Natural killer cell (primary cell): ENCODE measurements around the gene PRIM1. TPM values are rescaled to one million over a fixed set of nuclear protein-coding genes. Genes with fewer than 3 reads are reported as not detected.
"Not testable (repeated sequence)": the region's sequence is repeated elsewhere in the genome, so short reads cannot be mapped to it uniquely, and the experiment has no call there.

Source experiments
- ATAC-seq, 3 donors: fragments of 150-1000 bp in 2 of 3; fragments of 200-7000 bp in 1 of 3; cut with Tn5 transposase; 1 replicate in 1 of 3; 2 replicates in 2 of 3; pipeline ENCODE4 v1.10.0; 2021; ENCODE audit warnings: mild to moderate bottlenecking in 2 of 3, moderate library complexity in 2 of 3
- DNase-seq, 2 donors: peaks; one replicate each; pipeline versions ENCODE4 v3.0.0 to v3.0.0-alpha.2; 2013 to 2021; ENCODE audit warnings: mixed read lengths in 1 of 2
- H3K27ac ChIP-seq: one replicate; pipeline ENCODE4 v1.5.1; 2013; ENCODE audit warnings: mild to moderate bottlenecking, low read length
- H3K27me3 ChIP-seq: one replicate; pipeline ENCODE4 v1.6.1; 2013; ENCODE audit warnings: low read length; ENCODE audit not compliant: control insufficient read depth, insufficient read depth
- H3K36me3 ChIP-seq: one replicate; pipeline ENCODE4 v1.6.1; 2013; ENCODE audit warnings: low read length; ENCODE audit not compliant: control insufficient read depth, insufficient read depth
- H3K4me1 ChIP-seq: one replicate; pipeline ENCODE4 v1.6.1; 2013; ENCODE audit warnings: low read length; ENCODE audit not compliant: control insufficient read depth, insufficient read depth
- H3K4me3 ChIP-seq: one replicate; pipeline ENCODE4 v1.5.1; 2013; ENCODE audit warnings: low read length
- H3K9me3 ChIP-seq: one replicate; pipeline ENCODE4 v1.6.1; 2013; ENCODE audit warnings: low read length; ENCODE audit not compliant: control insufficient read depth, insufficient read depth
- H3K27ac Mint-ChIP-seq, 2 donors: one replicate each; pipeline ENCODE4 v1.8.0; 2022; ENCODE audit warnings: mild to moderate bottlenecking in 2 of 2, mixed read lengths in 2 of 2, moderate library complexity in 1 of 2
- H3K27me3 Mint-ChIP-seq, 2 donors: one replicate each; pipeline ENCODE4 v1.8.0; 2022; ENCODE audit warnings: low read depth in 2 of 2, mixed read lengths in 2 of 2
- H3K36me3 Mint-ChIP-seq: one replicate; pipeline ENCODE4 v1.8.0; 2022; ENCODE audit warnings: mixed read lengths
- H3K4me1 Mint-ChIP-seq, 2 donors: one replicate each; pipeline ENCODE4 v1.8.0; 2022; ENCODE audit warnings: mixed read lengths in 2 of 2
- H3K4me3 Mint-ChIP-seq: one replicate; pipeline ENCODE4 v1.8.0; 2022; ENCODE audit warnings: mild to moderate bottlenecking, moderate library complexity, mixed read lengths
- H3K9me3 Mint-ChIP-seq, 2 donors: one replicate each; pipeline ENCODE4 v1.8.0; 2022; ENCODE audit warnings: mixed read lengths in 2 of 2
- CTCF ChIP-seq: fragments of 200-600 bp; IDR thresholded peaks from one replicate; pipeline ENCODE4 v1.8.0; 2022; ENCODE audit warnings: antibody characterized with exemption
- WGBS: methylation state at CpG from one replicate; pipeline ENCODE4 v1.1.7; 2013; ENCODE audit warnings: missing lambda C conversion rate; ENCODE audit not compliant: insufficient coverage; 5-methylcytosine and 5-hydroxymethylcytosine counted together
- intact Hi-C: fragments of 100-400 bp; cut with micrococcal nuclease; formaldehyde crosslinking; loops from one replicate; pipeline ENCODE4 v1.14.2; 2022
- total RNA-seq, 4 donors: library from RNA; stranded (reverse); fragments of 120-200 nt in 1 of 4; gene quantifications; one replicate each; pipeline versions ENCODE4 v1.2.3 to v1.2.4, GENCODE V29; 2013 to 2022

PRIM1 gene
- total RNA-seq, 3 donors from 2014 or later (not counting 1 experiment from before 2014, with no cell fraction given), result 10.1 to 11.9 (median 10.4) TPM

DNA sequence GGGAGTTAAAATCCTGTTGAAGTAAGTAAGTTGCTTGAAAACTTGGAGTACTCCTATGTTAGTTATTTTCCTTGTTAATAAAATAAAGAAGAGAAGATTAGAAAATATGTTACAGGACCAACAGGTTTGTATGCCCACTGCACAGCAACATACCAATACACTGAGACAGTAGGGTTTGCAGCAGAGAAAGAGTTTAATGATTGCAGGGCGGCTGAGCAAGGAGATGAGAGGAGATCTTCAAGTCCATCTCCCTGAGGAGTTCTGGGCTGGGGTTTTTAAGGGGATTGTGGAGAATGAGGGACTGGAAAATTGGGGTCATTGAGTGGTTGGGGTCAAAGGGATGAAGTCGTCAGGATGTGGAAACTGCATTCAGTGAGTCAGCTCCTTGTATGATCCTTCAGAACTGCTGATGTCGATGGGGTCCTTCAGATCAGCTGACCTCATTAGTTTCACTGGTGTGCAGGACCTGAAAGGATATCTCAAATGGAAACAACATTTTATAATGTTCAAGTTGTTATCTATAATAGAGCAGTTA lies 6.7 kb upstream of the PRIM1 start:
- Histone ChIP-seq H3K9me3 (no peaks in the 10 kb centered on the region), H3K27ac (no peak overlapping the region), H3K4me1 (peaks cover 4% of the 10 kb centered on the region), H3K27me3 (no peaks in the 10 kb centered on the region), H3K4me3 (no peak overlapping the region), H3K36me3 (no peaks in the 10 kb centered on the region)
- intact Hi-C loops, result loop anchor here (10.0 kb wide), 1 partner anchor 426 kb away; no protein-coding TSS in a partner anchor
- no peak for TF ChIP-seq CTCF
- DNase-seq, result no peak
- Mint-ChIP-seq H3K36me3 (no peaks in the 10 kb centered on the region), H3K4me1 (no peaks in the 10 kb centered on the region), H3K27me3 (peaks cover 5 to 8% of the 10 kb centered on the region in 2 donors), H3K4me3 (no peak overlapping the region), H3K9me3 (peaks cover 0 to 3% of the 10 kb centered on the region in 2 donors), H3K27ac (no peak overlapping the region)
- no peak for ATAC-seq
- whole genome bisulfite sequencing, result 92% methylated on average over 3 of the region's 3 CpGs

DNA sequence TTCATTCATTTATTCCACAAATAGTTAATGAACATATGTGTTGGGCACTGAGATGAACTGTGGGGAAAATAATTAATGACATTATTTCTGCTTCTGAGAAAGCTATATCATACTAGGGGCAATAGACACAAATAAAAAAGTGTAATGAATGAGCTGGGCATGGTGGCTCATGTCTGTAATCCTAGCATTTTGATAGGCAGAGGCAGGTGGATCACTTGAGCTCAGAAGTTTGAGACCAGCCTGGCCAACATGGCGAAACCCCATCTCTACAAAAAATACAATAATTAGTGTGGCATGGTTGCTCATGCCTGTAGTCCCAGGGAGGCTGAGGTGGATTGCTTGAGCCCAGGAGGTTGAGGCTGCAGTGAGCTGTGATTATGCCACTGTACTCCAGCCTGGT lies 5.8 kb upstream of the PRIM1 start:
- not testable (repeated sequence) for H3K4me3 ChIP-seq, H3K36me3 Mint-ChIP-seq, H3K4me1 Mint-ChIP-seq, H3K9me3 Mint-ChIP-seq, ATAC-seq, H3K4me1 ChIP-seq, H3K36me3 ChIP-seq, H3K4me3 Mint-ChIP-seq, H3K27me3 ChIP-seq, DNase-seq, H3K9me3 ChIP-seq, H3K27ac ChIP-seq, H3K27me3 Mint-ChIP-seq, H3K27ac Mint-ChIP-seq
- no CpG with 5 or more reads among the region's 1 CpG for WGBS
- intact Hi-C loops, result loop anchor here (1.0 to 10.0 kb wide), 2 partner anchors 229 to 427 kb away; no protein-coding TSS in a partner anchor

- Mint-ChIP-seq H3K4me1 (peaks cover 16 to 19% of the 10 kb centered on the region in 2 donors), H3K4me3 (peak overlapping the region; percentile 60), H3K27ac (no peak overlapping the region), H3K27me3 (peaks cover 0 to 2% of the 10 kb centered on the region in 2 donors), H3K9me3 (no peaks in the 10 kb centered on the region), H3K36me3 (no peaks in the 10 kb centered on the region)
- DNase-seq, result no peak
- Histone ChIP-seq H3K9me3 (no peaks in the 10 kb centered on the region), H3K4me1 (peaks cover 14% of the 10 kb centered on the region), H3K27ac (no peak overlapping the region), H3K4me3 (no peak overlapping the region), H3K27me3 (no peaks in the 10 kb centered on the region), H3K36me3 (no peaks in the 10 kb centered on the region)
- TF ChIP-seq CTCF, result no peak
- no peak for ATAC-seq
- intact Hi-C loops, result loop anchor here (10.0 kb wide), 1 partner anchor 431 kb away; no protein-coding TSS in a partner anchor
- 100% methylated on average over 1 of the region's 1 CpG for WGBS
Observed at GRCh38 chr12:56753566-56753965, 1.4 kb upstream of the PRIM1 start.

GRCh38 chr12:56750596-56750995 lies 1.5 kb downstream of the PRIM1 start:
- not testable (repeated sequence) for H3K9me3 ChIP-seq, H3K27me3 ChIP-seq, H3K27ac ChIP-seq, DNase-seq, H3K9me3 Mint-ChIP-seq, H3K4me3 Mint-ChIP-seq, H3K27me3 Mint-ChIP-seq, H3K4me1 ChIP-seq, H3K36me3 Mint-ChIP-seq, ATAC-seq, H3K4me3 ChIP-seq
- Mint-ChIP-seq H3K27ac (peak overlapping the region in 1 of 2 donors; percentile 81), H3K4me1 (peaks cover 16 to 19% of the 10 kb centered on the region in 2 donors)
- intact Hi-C loops, result loop anchor here (10.0 kb wide), 1 partner anchor 434 kb away; no protein-coding TSS in a partner anchor
- peaks cover 12% of the 10 kb centered on the region for H3K36me3 ChIP-seq
- 84% methylated on average over 12 of the region's 13 CpGs for WGBS
